Measurements from ENCODE around the gene SLX1A.
"Not testable (repeated sequence)": the region's sequence is repeated elsewhere in the genome, so short reads cannot be mapped to it uniquely, and the experiment has no call there.

SLX1A gene

DNA sequence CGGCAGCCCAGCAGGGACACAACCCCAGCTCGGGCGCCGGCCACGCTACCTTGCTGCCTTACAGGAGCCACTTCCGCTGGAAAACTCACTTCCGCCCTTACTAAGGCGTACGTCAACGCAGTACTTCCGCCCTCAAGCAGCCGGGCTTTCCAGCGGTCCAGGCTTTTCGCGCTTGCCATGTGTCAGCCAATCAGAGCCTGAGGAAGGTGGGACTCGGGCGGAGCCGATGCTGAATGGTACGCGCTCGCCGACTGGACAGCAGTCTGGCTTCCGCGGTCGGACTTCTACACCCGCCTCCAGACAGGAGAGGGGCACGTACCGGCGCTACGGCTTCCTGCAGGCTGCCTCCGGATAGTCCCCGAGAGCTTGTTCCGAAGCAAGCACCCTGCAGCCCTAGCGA, at the start of gene SLX1A, which contains the start of gene BOLA2B:
TSS of gene SLX1A (plus strand) at position 261 of the 400 bp plus-strand sequence. CDS start 210 bp downstream, outside the sequence.
TSS of gene BOLA2B (minus strand) at position 52 of the 400 bp plus-strand sequence. CDS start 71 bp downstream, outside the sequence.
- DNase-seq, result not testable (repeated sequence)

DNA sequence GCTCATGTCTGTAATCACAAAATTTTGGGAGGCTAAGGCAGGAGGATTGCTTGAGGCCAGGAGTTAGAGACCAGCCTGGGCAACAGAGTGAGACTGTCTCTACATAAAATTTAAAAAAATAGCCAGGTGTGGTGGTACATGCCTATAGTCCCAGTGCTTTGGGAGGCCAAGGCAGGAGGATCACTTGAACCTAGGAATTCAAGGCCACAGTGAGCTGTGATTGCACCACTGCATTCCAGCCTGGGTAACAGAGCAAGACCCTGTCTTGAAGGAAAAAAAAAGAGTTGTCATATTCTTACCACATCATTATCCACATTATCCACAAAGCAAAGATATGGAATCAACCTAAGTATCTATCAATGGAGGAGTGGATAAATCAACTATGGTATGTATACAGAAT, 49.7 kb upstream of the SLX1A start:
- no peak for DNase-seq

DNA sequence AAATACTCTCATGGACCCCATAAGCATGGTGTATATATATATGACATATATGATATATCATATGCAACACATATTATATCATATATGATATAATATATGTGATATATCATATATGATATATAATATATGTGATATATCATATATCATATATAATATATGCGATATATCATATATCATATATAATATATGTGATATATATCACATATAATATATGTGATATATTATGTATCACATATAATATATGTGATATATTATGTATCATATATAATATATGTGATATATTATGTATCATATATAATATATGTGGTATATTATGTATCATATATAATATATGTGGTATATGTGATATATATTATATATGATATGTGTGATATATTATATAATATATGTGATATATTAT, 48.8 kb upstream of the SLX1A start:
- DNase-seq, result no peak

DNA sequence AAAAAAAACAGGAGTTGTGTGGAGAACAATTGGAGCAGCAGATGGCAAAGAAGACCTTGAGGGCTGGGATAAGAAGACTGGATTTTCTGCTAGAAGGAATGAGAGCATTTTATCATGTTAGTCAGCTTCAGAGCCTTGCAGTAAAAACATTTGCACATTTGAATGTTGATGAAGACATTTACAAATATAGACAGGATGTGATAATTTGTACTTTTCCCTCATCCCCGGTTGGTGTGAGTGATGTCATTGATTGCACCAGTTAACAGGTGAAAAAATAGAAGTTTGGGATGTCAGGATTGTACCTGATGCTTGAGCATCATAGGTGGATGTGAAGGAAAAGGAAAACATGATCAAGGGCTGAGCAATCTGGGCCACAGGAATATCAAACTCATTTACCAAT, 48.0 kb upstream of the SLX1A start:
- no peak for DNase-seq

DNA sequence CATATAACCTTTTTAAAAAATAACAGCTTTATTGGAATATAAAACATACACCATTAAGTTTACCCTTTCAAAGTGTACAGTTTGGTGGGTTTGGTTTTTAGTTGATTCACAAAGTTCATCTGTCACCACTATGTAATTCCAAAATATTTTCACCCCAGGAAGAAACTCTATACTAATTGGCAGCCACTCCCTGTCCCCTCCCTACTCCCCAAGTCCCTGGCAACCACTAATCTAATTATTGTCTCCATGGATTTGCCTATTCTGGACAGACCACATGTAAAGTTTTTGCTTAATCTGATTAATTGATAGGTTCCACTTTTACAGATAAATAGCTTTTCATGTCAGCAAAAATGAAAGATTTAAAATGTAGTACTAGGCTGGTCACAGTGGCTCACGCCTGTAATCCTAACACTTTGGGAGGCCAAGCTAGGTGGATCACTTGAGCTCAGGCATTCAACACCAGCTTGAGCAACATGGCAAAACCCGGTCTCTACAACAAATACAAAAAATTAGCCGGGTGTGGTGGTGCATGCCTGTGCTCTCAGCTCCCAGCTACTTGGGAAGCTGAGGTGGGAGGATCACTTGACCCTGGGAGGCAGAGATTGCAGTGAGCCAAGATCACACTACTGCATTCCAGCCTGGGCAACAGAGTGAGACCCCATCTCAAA, 45.7 kb upstream of the SLX1A start:
- no peak for DNase-seq

DNA sequence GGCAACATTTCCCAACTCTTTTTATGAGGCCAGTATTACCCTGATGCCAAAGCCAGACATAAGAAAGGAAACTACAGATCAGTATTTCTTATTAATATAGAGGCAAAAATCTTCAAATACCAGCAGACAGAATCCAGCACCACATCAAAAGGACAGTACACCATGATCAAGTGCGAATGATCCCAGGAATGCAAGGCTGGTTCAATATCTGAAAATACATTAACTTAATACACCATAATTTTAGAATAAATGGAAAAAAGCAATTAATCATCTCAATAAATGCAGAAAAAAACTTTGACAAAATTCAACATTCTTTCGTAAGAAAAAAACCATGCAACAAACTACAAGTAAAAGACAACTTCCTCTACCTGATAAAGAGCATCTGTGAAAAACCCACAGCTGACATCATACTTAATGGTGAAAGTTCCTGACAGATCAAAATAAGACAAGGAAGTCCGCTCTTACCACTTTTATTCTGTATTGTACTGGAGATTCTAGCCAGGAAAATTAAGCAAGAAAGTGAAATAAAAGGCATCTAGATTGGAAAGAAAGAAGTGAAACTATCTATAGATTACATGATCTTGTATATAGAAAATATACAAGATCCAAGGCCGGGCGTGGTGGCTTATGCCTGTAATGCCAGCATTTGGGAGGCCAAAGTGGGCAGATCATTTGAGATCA, 44.3 kb upstream of the SLX1A start:
- no peak for DNase-seq

DNA sequence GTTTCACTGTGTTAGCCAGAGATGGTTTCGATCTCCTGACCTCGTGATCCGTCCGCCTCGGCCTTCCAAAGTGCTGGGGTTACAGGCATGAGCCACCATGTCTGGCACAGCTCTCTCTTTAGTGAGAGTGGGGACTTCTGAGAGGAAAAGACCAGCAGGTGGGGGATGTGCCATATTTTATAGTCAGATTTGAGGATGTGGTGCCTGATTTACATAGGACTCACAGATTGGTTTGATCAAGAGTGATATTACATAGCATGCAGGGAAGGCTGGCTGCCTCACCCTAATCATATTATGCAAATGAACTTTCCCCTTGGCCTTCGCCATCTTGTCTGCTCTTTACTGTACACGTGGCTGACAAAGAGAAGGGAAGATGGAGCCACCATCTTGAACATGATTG, 42.6 kb upstream of the SLX1A start:
- no peak for DNase-seq

DNA sequence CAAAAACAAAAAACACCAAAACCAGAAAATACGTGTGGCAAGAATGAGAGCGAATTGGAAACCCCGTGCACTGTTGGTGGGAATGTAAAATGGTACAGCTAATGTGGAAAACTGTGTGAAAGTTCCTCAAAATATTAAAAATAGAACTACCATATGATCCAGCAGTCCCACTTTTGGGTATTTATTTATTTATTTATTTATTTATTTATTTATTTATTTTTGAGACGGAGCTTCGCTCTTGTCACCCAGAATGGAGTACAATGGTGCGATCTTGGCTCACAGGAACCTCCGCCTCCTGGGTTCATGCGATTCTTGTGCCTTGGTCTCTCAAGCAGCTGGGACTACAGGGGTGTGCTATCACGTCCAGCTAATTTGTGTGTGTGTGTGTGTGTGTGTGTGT, 41.2 kb upstream of the SLX1A start:
- DNase-seq, result no peak

DNA sequence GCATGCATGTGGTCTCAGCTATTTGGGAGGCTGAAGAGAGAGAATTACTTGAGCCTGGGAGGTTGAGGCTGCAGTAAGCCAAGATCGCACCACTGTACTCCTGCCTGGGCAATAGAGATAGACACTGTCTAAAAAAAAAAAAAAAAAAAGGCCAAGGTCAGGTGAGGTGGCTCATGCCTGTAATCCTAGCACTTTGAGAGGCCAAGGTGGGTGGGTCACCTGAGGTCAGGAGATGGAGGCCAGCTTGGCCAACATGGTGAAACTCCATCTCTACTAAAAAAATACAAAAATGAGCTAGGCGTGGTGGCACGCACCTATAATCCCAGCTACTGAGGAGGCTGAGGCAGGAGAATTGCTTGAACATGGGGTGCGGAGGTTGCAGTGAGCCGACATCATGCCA, 38.5 kb upstream of the SLX1A start:
- no peak for DNase-seq

DNA sequence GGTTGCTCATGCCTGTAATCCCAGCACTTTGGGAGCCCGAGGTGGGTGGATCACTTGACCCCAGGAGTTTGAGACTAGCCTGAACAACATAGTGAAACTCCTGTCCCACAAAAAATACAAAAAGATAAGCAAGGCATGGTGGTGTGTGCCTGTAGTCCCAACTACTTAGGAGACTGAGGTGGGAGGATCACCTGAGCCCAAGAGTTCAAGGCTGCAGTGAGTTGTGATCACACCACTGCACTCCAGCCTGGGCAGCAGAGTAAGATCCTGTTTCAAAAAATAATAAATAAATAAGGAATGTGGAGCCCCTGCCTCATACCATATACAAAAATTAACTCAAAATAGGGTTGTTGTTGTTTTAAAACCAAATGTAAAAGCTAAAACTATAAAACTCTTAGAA, 36.5 kb upstream of the SLX1A start:
- DNase-seq, result no peak

DNA sequence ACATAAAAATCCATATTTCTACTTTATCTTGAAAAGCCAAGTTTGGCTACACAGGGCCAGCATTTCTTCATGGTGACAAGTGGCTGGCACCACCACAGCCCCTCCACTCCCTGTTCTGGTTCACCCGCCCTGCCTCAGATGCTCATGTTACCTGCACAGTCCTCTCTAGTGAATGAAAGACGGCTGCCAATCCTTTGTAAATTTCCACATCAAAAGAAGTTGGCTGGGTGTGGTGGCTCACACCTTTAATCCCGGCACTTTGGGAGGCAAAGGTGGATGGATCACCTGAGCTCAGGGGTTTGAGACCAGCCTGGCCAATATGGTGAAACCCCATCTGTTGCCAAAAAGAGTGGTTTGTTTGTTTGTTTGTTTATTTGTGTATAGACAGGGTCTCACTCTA, 30.1 kb upstream of the SLX1A start:
- no peak for DNase-seq

DNA sequence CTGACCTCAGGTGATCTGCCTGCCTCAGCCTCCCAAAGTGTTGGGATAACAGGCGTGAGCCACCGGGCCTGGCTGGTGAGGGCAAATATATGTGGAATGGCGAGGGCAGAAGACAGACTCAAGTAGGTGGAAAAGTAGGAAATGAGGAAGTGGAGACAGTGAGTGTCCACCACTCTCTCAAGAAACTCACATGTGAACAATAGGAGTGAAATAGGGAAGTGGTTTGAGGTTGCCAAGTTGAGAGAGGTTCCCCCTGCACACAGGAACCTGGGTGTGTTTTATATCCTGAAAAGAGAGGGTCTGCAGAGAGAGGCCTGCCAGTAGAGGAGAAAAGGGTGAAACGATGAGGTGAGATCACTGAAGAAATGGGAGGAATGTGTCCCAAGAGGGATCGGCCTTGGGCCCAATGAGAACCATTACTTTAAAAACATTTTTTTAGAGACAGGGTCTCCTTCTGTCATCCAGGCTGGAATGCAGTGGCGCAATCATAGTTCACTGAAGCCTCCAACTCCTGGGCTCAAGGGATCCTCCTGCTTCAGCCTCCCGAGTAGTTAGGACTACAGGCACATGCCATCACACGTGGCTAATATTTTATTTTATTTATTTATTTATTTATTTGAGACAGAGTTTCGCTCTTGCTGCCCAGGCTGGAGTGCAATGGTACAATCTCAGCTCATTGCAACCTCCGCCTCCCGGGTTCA, 27.3 kb upstream of the SLX1A start:
- DNase-seq, result no peak

DNA sequence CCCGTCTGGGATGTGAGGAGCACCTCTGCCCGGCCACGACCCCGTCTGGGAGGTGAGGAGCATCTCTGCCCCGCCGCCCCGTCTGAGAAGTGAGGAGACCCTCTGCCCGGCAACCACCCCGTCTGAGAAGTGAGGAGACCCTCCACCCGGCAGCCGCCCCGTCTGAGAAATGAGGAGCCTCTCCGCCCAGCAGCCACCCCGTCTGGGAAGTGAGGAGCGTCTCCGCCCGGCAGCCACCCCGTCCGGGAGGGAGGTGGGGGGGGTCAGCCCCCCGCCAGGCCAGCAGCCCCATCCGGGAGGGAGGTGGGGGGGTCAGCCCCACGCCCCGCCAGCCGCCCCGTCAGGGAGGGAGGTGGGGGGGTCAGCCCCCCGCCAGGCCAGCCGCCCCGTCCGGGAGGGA, 24.9 kb upstream of the SLX1A start:
- not testable (repeated sequence) for DNase-seq

DNA sequence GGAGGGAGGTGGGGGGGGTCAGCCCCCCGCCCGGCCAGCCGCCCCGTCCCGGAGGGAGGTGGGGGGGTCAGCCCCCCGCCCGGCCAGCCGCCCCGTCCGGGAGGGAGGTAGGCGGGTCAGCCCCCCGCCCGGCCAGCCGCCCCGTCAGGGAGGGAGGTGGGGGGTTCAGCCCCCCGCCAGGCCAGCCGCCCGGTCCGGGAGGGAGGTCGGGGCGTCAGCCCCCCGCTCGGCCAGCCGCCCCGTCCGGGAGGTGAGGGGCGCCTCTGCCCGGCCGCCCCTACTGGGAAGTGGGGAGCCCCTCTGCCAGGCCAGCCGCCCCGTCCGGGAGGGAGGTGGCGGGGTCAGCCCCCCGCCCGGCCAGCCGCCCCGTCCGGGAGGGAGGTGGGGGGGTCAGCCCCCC, 24.3 kb upstream of the SLX1A start:
- DNase-seq, result not testable (repeated sequence)

DNA sequence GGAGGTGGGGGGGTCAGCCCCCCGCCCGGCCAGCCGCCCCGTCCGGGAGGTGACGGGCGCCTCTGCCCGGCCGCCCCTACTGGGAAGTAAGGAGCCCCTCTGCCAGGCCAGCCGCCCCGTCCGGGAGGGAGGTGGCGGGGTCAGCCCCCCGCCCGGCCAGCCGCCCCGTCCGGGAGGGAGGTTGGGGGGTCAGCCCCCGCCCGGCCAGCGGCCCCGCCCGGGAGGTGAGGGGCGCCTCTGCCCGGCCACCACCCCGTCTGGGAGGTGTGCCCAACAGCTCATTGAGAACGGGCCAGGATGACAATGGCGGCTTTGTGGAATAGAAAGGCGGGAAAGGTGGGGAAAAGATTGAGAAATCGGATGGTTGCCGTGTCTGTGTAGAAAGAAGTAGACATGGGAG, 23.5 kb upstream of the SLX1A start:
- not testable (repeated sequence) for DNase-seq

DNA sequence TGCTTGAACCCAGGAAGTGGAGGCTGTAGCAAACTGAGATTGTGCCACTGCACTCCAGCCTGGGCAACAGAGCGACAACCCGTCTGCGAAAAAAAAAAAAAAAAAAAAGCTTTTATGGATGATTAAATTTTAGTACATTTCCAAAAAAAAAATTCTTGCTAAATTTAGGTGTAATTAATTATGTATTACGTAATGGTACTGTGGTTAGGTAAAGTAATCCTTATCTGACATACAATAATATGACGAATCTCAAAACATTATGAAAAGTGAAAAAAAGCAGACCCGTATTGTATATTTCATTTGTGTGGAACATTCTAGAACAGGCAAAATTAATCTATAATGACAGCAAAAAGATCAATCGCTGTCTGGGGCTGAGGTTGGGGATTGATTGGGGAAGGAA, 20.6 kb upstream of the SLX1A start:
- DNase-seq, result no peak

DNA sequence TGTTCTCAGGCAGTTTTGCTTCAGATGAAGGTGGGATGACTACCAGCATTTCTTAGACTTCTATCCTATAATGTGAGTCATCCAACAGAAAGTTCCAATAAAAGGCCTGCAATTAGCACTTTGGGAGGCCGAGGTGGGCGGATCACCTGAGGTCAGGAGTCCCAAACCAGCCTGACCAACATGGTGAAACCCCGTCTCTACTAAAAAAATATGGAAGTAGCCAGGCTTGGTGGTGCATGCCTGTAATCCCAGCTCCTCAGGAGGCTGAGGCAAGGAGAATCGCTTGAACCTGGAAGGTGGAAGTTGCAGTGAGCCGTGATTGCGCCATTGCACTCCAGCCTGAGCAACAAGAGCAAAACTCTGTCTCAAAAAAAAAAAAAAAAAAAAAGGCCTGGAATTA, 16.8 kb upstream of the SLX1A start:
- DNase-seq, result not testable (repeated sequence)

DNA sequence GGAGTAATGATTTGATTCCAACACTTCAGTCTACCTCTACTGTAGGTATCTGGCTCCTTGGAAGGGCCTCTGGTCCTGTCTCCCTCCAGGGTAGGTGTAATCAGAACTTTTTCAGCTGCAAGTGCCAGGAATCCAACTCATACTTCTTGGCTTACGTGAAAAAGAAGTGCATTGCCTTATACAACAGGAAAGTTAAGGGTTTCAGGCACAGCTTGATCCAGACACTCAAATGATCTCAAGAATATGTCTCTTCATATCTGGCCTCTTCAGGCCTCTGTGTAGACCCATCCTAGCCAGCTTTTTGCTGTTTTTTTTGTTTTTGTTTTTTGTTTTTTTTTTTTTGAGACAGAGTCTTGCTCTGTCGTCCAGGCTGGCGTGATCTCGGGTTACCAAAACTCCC, 14.5 kb upstream of the SLX1A start:
- DNase-seq, result no peak

DNA sequence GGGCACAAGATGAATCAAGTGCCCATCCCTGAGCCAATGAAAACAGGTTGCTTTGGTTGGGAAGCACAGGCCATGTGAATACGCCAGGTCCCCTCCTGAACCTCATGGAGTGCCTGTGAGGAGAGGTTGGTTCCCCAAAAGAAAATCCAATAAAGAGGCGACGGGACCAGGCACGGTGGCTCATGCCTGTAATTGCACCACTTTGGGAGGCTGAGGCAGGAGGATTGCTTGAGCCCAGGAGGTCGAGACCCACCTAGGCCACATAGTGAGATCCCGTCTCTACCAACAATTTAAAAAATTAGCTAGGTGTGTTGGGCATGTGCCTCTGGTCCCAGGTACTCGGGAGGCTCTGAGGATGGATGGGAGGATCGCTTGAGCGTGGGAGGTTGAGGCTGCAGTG, 13.7 kb upstream of the SLX1A start:
- no peak for DNase-seq

DNA sequence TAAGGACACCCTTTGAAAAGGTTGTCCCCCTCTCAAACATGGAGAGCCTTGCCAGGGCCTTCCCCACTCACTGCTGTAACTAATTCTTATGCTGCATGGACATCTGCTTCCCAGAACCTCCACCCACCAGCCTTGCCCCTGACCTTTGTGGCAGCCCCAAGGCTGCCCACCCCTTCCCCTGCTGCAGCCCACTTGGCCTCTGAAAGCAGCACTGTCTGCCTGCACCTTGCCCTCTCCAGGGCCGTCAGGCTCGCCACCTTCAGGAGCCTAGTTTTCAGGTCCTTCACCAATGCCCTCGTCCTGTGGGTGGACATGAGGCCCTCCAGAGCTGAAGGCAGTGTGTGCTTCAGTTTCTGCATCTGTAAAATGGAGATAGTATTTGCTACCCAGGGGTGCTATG, 12.9 kb upstream of the SLX1A start:
- no peak for DNase-seq

DNA sequence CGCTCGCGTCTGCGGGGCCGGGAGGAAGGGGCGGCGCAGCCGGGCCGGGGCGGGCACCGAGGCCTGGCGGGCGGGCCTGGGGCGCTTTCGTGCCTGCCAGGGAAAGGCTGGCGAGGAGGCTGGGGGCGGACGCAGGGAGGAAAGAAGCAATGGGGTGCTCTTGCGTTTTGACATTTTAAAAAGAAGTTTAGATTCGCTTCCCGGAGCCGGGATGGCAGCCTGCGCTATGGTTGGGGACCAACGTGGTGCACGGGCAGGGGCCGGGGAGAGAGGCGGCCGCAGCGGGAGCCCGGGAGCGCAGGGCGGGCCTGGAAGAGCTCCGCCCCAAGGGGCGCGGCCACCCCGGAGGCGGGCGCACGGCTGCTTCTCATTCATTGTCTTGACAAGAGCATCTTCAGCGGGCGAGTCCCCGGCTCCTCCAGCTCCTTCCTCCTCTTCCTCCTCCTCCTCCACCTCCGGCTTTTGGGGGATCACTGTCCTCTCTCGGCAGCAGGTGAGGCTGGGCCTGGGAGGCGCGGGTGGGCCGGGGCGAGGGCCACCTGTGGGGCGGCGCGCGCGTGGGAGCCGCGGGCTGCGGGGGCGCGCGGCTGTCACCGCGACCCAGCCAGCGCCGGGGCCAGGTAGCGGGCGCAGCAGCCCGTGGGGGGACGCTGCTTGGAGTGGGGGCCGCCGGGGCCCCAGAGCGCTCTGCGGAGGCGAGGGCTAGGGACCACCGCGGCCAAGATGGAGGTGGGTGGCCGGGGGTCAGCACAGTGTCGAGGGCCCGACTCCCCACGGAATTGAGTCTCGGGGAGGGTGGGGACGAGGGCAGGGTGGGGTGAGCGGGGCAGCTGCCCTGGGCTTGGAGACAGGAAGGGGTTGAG, 10.2 kb upstream of the SLX1A start, which contains the start of gene CORO1A:
TSS of gene CORO1A (plus strand) at position 370 of the 863 bp plus-strand sequence. CDS start 1,608 bp downstream, outside the sequence.
- peak; percentile 92 for DNase-seq

DNA sequence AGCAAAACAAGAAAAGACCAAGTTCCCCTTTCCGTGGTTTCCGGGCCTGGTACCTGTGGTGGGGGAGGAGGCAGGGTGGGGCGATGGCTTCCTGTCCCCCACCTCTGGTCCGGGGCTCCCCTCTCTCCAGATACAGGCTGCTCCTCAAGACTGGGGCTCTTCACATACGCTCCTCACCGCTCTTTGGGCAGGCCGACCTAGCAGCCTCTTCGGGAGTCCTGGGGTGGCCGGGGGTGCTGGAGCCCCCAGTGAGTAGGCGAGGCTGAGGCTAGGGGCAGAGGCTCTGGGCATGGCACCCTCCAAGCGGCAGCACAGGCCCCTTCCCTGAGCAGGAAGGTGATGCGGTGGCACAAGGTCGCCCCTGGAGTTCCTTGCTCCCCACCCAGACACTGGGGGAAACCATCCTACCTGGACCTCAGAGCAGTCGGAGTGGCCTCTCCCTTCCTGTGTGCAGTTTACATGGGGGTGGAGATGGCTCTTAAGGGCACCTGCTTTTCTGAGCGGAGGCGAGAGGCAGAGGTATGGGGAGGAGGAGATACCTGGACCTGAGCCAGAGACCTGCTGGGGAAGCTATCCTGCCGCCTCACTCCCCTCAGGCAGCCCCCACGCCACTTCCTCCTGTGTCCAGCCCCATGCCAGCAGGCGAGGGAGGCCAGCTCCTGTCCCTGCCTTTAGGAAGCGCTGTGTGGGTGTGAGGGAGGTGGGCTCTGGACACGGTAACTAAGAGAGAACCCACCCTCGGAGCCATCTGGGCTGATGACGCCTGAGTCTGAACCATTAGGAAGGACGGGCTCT, 9.4 kb upstream of the SLX1A start:
- DNase-seq, result peak; percentile 79

Data from stimulated activated CD4-positive, alpha-beta T cell treated with anti-CD3 and anti-CD28 coated beads, Interleukin-15, amount 100 ng/mL, for 24 hours (primary cell).